GM19238 (cell line): ENCODE results near the gene SLC9A2.

Source experiments
- DNase-seq: peaks from one replicate; pipeline ENCODE4 v3.0.0; 2011; ENCODE audit warnings: low spot score; ENCODE audit not compliant: insufficient read length

SLC9A2 gene

DNA sequence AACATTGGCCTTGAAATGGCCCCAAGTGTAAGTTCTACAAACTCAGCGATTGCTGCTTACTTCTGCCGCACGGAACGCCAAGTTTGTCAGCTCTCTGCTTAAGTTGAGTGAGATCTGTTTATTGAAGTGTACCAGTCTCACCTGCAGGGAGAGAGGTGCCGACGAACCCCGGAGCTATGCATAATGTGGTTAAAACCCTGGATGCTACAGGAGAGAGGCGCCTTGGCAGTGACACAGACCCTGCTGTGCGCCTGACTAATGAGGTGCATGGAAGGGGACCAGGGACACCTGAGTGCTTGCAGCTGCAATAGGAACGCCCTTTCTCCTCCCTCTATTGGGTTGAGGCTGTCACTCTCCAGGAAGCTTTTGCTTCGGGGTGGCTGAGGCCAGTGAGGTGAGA, 979 bp downstream of the SLC9A2 start:
- DNase-seq = no peak

DNA sequence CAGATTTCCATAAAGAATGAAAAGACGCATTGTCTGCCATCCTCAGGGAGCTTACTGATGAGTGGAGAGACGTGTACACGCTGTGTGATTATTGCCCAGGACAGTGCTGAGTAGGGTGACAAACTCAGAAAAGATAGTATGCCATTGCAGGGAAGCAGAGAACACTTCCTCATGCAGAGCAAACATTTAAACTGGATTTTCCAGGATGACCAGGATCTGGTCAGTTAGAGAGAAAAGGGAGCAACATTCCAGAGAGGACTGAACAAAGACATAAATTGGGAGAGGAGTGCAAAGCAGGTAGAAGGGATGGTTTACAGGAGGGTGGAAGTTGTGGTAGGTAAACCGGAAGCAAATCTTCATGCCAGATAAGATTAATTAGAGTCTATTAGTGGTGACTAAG, 2.3 kb downstream of the SLC9A2 start:
- DNase-seq = no peak

DNA sequence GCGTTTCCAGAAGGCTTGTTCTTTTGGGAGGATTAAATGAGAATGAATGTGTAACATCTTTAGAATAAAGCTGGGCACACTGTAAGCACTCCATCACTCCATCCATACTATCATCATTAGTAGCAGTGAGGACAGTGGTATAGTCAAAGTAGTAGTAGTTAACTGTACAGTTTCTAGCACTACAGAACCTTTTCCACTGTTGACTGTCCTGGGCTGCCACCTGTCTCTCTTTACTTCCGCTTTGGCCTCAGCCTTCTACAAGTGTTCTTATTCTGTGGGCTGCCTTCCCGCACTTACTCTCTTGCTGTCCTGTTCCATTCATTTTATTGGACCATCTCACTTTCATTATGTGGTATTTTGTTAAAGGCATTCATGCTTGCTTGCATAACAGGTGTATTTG, 3.3 kb downstream of the SLC9A2 start:
- DNase-seq = no peak

DNA sequence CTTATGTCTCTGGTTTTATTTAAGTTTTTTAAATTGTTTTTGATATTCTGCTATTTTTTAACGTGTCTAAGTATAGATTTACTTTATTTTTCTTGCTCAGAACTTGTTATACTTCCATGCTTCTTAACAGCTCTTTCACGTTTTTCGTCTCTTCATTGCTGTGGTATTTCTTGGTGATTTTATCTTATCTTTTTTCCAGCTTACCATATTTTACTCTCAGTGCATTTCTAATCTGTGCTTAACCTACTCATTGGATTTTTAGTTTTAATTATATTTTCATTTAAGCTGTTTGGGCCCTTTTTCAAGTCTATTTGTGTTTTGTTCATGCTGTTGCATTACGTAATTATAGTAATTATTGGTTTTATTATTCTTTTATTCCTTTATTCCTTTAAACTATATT, 11.1 kb downstream of the SLC9A2 start:
- no peak for DNase-seq

DNA sequence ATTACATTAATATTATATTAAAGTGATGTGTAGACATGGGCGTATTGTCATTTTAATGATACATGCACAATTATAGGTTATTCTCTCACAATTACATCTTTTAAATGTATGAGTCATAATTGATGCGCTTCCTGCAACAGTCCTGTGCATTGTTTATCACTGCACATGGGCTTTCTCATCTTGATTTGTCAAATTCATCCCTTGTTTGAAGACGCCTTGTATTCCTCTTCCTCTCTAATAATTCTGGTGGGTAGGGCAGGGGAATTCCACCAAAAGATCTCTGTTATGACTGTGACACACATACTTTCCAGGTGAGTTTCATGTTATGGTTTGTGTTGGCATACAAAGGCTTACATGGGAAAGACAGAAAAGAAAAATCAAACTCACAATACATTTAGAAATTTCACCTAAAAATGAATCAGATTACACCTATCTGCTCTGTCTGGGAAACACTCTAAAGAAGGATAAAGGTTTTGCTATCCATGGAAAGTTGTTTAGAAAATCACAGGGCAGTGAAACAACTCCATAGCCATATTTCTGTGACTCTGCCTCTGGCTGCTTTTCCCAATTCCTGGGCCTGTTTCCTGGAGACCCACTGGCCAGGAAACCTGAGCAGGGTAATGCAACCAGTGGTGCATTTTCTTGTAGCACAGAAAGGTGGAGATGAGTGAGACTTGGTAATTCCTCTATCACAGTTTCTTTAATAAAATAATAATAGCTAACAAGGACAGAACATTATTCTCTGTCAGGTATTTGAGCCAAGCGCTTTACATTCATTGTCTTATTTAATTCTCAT, 13.2 kb downstream of the SLC9A2 start:
- no peak for DNase-seq

DNA sequence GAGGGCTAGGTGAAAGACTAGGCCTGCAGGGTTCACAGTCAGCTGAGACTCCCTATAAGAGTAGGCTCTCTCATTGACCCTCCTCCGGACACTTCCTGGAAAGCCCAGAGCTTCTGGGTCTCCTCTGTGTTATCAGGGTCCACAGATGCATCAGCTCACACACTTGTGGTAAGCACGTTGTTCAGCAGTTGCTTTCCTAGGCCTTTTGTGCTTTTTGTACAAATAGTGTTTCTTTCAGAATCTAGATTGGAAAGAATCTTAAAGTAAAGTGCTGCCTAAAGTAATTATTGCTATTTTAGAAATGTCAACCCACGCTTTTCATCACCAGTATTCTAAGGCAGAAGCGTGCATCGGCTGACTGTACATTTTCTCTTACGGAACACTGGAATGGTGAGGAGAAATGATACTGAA, 15.5 kb downstream of the SLC9A2 start:
- no peak for DNase-seq

DNA sequence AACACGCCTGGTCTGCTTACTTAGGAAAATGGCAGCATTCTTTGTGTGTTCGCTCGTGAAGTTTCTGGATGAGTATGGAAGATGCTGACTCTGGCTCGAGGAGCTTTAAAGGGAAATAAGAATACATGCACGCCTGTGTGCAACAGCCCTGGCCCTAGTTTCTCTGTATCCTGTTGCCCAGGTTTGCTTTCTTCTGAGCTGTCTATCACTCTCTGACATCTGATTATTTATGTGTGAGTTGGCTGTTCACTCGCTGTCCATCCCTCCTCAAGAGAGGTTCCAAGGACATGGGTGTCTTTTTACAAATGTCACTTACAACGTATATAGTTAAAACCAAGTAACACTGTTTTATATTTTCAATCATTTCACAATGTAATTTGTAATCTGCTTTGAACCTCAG, 16.0 kb downstream of the SLC9A2 start:
- no peak for DNase-seq

DNA sequence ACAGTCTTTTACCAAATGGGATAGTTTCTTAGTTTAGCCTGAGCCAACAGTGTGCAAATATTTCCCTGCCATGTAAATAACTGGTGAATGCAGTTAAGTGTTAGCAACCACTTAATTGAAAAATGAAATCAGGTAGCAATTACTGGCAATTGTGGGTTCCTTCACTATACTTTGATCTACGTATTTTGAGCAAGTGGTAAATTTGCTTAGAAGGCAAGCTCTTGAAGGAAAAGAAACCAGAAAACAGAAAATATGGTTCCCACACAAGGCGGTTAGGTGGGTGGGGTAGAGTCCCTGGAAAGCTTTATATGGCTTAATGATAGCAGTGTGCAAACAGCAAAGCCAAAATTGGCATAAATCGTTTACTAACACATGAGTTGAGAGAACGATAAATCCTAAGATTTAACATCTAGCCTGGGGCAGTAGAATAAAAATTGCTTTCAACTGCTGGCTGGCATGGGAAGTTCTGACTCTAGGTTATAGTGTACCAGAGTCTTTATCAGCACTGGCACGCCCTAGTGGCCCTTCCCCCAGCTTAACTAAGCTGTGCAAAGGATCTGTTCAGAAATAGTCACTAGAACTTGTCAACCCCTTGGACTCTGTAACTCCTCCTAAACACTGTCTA, 17.0 kb downstream of the SLC9A2 start:
- no peak for DNase-seq

DNA sequence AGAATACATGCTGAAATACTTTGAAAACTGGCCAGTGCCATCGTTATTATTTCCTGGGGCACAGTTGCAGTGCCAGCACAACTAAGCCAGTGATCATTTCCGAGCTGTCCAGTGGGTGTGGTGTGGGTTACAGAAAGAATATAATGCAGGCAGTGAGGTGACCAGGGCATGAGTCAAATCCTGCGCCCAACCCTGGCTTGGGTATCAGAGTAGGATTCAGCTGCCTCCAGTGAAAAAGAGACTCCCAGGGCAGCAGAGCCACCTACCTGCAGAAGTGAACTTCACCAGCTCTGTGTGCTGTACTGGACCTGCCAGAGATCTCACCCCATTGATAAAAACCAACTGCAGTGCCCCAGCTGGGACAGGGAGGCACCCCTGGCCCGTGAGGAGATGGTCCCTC, 18.0 kb downstream of the SLC9A2 start:
- DNase-seq = no peak

DNA sequence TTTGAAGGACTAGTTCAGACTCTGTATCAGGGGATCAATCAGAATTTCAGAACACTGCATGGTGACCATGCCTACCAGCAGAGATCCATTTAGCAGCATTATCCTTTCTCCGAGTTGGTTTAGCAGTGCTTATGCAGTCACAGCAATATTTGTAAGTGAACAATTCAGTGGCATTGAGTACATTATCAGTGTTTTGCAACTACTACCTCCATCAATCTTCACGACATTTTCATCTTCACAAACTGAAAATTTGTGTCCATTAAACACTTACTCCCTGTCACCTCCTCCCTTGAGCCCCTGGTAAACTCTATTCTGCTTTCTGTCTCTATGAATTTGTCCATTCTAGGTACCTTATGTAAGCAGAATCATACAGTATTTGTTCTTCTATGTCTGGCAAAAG, 20.1 kb downstream of the SLC9A2 start:
- DNase-seq = no peak

DNA sequence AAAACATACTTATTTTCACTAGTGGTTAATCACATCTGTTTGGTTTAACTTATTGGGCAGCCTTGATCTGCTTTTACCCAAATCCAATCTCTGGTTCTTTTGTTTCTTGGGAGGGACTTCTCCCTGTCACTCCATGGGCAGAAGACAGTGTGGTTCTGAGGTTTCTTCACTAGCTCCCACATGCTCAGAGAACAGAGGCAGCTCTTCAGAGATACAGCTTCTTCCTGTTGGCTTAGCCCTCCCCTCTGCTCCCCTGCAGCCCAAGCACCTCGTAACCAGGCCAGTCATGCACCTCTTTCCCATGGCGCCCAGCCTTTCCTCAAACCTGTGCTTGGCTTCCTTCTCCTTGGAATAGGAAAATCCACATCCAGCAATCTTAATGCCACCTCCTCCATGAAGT, 32.8 kb downstream of the SLC9A2 start:
- no peak for DNase-seq

DNA sequence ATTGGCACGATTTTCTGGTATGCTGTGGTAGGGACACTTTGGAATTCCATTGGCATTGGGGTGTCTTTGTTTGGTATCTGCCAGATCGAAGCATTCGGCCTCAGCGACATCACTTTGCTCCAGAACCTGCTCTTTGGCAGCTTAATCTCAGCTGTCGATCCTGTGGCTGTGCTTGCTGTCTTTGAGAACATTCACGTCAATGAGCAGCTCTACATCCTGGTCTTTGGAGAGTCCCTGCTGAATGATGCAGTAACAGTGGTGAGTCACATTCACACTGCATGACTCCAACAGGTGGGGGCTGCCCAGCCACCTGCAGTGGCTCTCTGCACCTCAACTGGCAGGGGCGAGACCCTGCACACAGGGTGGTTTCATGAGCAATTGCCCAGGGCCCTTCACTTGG, 38.4 kb downstream of the SLC9A2 start:
- DNase-seq = no peak

DNA sequence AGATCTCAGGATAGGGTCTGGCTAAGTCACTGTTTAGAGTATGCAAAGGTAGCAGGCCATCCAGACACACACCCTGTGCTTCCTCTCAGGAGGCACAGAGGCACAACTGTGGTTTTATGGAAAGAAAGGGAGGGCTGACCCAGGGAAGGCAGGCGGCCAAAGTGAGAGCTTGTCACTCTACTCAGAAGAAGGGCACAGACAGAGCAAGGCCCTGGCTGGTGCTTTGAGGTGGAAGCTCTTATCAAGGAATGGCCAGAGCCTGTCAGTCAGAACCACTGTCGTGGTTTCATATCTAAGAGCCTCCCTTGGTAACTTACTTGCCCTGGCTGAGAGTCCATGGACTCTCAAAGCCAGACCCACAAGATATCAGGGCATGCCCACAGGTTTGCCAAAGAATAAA, 40.7 kb downstream of the SLC9A2 start:
- no peak for DNase-seq

DNA sequence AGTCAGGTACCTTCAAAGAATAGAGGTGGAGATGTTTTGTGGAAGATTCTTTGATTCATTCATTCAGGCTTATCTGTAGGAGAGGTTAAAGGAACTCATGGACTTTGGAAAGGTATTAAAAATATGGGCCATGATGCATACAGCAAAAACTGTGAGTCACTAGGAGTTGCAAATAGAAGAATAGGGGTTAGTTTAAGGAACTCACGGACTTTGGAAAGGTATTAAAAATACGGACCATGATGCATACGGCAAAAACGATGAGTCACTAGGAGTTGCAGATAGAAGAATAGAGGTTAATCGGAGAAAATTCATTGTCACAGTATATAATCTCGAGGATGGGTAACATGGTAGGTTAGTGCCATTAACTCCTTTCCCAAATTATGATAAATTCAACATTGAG, 41.2 kb downstream of the SLC9A2 start:
- DNase-seq = no peak

DNA sequence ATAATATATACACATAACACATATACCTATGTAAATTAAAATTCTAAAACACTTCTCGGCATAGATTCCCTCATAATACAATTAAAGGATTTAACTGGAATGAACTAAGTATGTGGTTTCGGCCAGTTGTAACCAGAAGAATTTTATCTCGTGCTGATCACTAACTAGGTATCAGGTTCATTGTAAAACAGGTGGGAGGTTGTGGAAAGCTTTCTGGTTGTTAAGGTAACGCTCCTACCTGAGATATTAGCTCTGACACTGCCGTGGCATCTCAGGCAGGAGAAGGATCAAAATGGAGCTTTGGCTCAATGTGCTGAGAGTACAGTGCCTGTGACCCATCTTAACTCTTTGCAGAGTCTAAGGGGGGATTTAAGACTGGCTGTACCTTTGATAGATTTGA, 42.5 kb downstream of the SLC9A2 start:
- no peak for DNase-seq

DNA sequence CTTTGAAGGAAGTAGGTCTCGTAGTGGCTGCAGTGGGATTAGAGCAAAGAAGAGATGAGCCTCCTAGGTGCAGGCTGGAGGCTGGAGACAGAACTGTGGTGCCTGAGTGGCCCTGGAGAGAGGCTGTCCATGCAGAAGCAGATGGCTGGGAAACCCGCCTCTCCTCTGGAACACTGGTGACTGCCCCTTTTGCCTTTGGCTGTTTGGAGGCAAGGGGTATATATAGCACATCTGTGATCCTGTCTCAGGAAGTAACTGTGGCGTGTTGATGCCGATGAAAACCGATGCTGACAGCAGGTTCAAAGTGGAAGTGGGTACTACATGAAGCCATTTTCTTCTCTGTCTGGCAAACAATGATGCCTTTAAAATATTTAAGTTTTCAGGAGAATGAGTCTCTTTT, 43.5 kb downstream of the SLC9A2 start:
- no peak for DNase-seq

DNA sequence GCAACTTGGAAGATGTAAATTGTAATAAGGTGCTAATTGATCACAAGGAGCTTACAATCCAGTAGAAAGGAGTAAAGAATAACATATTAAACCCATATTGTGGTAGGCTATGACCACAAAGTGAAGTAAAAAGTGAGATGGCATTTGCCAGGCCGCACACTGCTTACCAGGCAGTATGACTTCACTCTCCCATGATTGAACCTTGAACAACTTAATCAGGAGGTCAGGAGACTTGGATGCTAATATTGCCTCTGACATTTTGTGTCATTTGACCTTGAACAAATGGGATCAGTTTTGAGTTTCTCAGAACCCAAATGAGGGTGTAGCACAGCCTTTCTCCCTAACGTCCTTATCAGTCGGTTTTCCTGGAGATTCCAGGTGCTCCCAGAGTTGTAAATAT, 44.0 kb downstream of the SLC9A2 start:
- DNase-seq = no peak

DNA sequence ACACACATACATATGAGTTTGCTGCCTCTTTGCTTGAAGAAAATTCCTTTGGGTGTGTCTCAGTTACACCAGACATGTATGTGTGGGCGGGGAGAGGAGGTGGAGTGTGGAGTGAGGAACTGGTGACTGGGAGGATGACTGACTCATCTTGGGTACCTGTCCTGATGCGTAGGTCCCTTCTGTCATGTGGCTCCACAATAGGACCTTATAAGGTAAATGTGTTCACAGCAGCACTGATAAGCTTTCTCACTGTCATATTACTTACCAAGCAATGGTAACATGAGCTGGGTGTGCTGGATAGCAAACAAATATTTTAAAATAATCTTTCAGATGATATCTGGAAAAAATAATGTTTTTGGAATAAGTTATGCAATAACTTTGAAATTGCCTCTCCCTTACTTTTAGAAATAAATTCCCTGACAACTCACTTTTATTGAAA, 45.1 kb downstream of the SLC9A2 start:
- no peak for DNase-seq

DNA sequence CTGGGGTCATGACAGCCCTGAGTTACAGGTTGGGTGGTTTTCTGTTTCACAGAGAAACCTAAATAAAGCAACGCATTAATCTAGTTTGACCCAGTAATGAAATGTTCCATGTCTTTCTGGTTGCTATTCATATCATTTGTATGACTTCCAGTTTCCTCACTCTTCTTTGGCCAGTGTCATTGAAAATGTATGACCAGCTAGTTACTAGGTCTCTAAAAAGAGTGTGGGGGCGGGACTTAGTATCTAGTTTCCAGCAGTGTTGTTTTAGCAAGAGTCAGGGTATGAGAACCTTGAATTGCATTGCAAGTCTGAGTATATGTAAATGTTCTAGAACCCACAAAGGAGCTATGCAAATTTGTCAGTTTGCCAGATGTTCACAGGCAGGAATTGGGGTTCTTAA, 47.7 kb downstream of the SLC9A2 start:
- no peak for DNase-seq

DNA sequence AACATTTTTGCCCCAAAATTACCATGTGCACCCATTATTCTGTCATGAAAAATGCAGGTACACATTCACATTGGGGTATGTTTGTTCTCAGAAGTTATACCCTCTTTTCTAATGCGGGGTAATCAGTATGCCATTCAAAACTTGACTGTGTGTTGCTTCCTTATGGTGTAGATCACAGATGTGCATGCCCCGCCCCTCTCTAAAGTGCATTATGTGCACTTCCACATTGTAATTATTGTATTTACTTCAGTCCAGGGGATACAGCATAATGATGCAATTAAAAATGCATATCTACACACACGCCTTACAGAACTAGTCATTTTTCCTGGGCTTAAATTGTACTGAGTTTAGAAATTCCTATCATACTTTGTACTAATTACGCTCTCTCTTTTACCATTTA, 48.8 kb downstream of the SLC9A2 start:
- DNase-seq = no peak

DNA sequence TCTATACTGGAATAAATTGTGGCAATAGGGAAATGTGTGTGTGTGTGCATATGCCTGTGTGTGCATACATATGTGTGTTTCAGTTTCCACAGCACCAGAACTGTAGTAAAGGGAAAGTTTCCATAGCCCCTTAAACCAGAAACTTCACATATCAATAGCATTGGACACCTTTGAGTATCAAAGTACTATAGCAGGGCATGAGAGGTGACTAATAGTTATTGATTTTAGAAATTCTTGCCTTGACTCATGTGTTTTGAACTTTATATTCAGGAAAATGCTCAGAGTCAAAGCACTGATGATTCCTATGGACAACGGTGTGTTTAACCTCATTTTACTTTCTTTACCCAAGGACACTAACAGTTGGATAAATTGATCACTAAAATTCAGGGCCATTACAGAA, 50.0 kb downstream of the SLC9A2 start:
- DNase-seq = no peak

DNA sequence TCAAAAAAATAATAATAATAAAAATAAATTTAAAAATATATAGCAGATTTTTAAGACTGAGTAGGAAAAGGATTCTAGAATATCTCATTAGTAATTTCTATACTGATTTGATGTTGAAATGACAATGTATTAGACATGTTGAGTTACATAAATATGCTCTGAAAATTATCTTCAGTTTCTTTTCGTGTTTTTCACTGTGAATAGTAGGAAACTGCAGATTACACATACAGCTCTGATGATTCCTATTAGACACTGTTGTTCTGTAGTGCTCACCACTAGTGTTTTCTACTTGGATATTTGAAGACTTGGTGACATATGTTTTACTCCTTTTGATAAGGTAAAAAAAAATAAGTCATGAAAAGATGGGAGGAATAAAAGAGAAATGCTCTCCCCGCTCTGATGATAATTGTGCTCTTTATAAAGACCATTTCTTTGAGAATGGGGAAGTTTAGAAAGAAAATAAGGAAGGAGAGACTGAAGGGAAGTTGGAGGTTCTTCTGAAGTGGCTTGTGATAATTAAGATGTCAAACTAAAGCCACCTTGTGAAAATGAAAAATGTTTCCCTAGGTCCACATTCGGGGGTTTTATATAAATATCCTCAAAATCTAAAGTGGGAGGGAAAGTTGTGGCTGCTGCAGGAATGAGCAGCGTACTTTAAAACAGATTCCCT, 52.9 kb downstream of the SLC9A2 start:
- DNase-seq = no peak

DNA sequence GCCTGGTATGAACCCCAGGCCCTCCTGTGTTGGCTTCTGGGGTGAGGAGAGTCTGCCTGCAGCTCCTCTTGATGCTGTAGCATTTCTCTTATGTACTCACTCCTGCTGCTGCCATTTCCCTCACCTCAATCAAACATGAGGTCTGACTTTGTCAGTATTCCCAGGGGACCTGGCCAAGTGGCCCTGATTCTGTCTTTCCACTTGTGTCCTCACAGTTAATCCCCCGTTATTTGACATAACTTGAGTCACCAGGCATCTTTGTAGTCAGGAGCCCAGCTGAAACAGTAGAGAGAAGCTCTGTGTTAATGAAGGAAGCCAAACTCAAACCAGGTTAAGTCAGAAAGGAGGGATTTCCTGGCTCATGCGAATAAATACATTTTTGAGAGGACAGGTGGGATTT, 55.0 kb downstream of the SLC9A2 start:
- no peak for DNase-seq
